ENCODE data around the gene IL1RAPL2.
"Not testable (repeated sequence)": the region's sequence is repeated elsewhere in the genome, so short reads cannot be mapped to it uniquely, and the experiment has no call there.

Gene IL1RAPL2

DNA sequence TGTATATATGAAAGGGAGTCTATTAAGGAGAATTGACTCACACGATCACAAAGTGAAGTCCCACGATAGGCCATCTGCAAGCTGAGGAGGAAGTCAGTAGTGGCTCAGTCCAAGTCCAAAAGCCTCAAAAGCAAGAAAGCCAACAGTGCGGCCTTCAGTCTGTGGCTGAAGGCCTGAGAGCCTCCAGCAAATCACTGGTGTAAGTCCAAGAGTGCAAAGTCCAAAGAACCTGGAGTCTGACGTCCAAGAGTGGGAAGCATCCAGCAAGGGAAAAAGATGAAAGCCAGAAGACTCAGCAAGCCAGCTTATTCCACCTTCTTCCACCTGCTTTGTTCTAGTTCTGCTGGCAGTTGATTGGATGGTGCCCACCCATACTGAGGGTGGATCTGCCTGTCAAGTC lies 104.1 kb downstream of the IL1RAPL2 start:
- DNase-seq (ENCODE audit: low spot score): no peak

DNA sequence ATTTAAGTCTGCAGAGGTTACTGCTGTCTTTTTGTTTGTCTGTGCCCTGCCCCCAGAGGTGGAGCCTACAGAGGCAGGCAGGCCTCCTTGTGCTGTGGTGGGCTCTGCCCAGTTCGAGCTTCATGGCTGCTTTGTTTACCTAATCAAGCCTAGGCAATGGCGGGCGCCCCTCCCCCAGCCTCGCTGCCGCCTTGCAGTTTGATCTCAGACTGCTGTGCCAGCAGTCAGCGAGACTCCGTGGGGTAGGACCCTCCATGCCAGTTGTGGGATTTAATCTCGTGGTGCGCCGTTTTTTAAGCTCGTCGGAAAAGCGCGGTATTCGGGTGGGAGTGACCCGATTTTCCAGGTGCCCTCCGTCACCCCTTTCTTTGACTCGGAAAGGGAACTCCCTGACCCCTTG lies 111.5 kb downstream of the IL1RAPL2 start:
- not testable (repeated sequence) for DNase-seq (ENCODE audit: low spot score)

DNA sequence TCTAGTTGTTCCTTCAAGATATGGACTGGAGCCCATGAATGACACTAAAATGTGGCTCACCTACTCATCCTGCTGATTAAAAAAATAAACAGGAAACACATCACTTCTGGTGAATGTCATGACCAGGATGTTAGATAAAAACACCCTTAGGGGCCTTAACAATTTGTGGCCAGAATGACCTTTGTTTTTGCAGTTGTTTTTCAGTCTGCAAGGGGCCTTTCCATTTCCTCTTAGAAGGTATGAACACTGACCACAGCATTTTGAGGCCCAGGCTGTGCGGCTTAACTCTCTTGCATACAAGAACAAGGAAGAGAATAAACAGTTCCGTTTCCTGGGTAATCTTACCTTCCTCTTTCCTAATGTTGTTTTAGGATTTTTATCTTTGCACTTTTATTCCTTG lies 113.2 kb downstream of the IL1RAPL2 start:
- no peak for DNase-seq (ENCODE audit: low spot score)

DNA sequence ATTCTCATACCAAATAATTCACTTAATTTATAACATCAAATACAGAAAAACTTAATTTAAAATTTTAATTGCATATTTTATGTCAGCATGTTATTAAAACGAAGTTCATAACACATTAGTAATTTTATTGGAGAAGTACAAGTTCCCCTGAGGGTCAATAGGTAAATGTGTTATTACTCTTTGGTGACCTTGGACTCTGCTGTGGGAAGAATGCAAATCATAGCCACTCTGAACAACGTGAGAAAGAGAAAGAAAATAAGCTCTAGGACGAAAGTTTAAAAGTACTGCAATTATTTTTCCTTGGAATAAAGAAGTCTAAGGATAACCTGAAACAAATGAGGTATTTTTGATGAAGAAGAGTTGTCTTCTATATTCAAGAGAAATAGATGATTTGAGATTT lies 115.2 kb downstream of the IL1RAPL2 start:
- DNase-seq (ENCODE audit: low spot score): no peak

DNA sequence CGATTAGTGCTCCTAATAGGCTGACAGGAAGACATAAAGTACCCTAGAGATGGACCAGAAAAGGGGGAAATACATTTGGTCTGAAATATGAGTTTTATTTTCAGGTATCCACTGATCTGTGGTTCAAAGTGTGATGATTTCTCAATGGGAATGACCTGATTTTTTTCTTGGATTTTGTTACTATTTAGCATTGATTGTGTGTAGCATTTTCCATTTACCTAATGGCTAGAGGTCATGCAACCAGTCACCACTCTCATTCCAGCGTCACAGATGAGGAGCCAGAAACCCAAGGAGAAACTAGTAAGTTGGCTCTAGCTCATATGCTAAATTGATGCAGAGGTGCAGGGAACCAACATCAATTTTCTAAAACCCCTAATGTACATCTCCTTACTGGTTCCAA lies 118.1 kb downstream of the IL1RAPL2 start:
- DNase-seq (ENCODE audit: low spot score): no peak

DNA sequence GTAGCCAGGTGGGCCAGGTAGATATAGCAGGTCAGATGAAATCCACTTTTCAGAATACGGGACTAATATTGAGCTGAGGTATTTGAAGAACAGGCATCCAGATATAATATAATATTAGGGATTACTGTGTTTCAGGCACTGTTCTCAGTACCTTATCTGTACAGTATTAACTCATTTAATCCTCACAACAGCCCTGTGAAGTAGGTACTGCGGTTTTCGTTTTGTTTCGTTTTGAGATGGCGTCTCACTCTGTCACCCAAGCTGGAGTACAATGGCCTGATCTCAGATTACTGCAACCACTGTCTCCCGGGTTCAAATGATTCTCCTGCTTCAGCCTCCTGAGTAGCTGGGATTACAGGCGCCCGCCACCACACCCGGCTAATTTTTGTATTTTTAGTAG lies 129.6 kb downstream of the IL1RAPL2 start:
- no peak for DNase-seq (ENCODE audit: low spot score)

DNA sequence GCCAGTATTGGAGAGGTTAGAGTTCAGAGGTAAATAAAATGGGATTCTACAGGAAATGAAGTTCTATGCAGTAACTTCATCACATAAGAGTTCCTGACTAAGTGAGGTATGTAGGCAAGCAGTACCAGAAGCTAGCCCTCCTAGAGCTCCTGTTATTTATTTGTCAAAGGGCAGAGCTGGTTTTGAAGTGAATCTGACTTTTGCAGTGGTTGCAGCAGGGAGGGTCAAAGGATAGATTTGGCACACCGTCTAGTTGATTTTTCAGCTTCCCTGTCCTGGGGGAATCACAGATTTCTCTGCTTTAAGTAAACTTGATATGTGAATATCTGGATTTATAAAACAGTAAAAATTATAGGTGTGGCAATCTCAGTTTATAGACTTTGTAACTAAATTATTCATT lies 130.7 kb downstream of the IL1RAPL2 start:
- no peak for DNase-seq (ENCODE audit: low spot score)

DNA sequence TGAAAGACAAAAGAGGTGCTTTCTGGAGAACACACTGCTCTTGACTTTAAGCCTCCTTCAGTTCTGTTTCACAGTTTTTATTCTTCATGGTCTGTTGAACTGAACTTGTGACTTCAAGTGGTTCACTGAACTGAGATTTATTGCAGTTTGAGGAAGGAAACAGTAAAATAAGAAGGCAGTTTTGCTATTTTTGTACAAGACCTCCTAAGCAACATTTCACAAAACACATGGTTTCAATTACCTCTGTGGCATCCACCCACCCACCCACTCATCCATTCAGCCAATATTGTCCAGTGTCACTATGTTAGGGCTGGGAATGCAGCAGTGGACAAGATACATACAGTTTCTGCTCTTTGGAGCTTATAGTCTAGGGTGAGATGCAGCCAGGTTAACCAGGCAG lies 131.3 kb downstream of the IL1RAPL2 start:
- no peak for DNase-seq (ENCODE audit: low spot score)

DNA sequence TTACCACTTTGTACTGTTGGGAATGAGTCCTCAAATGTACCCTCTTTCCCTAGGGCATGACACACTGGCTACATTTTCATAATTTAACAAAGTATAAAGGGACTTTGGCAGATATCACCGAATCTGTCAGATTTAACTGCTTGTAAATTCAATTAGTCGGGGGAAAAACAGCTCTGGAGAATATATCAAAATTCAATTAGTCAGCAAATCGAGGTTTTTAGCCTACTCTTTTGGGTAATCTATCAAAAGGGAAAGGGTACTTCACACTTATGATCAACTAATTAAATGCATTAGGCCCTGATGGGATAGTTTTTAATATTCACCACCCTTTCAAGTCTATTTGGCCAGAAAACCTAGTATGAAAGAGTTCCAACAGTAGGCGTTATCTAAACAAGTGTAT lies 141.0 kb downstream of the IL1RAPL2 start:
- DNase-seq (ENCODE audit: low spot score): no peak

DNA sequence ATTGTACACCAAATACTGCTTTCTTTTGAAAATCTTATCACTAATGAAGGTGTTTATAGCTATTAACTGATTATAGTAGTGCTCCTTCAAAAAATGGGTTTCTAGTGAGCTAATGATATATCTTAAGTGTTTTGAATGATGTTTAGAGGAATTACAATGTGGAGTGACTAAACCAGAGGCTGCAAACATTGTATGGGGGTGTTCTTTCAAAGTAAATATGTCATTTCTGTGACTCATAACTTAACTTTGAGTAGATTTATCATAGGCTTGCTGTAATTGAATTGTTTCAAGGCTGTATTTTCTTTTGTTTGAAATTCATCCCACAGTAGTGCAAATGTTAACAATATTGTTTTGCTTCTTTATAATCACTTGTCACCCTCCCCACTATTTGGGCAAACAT lies 141.6 kb downstream of the IL1RAPL2 start:
- DNase-seq (ENCODE audit: low spot score): no peak

DNA sequence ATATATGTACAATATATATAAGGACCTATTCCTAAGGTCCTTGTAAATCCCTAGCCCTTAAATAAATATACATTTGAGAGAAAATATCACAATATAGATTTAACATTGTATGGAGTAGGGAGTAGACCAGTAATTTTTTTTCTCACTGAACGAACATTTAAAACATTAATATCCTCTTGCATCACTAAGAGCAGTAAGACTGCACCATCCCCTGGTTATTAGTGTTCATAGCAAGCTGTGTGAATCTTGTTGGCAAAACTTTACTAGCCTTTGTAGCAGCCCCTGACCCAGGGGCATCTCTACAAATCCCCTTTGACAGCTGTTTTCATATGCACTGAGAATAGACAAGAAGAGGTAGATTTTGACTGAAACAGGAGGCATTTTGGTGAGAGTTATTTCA lies 146.5 kb downstream of the IL1RAPL2 start:
- DNase-seq (ENCODE audit: low spot score): no peak

DNA sequence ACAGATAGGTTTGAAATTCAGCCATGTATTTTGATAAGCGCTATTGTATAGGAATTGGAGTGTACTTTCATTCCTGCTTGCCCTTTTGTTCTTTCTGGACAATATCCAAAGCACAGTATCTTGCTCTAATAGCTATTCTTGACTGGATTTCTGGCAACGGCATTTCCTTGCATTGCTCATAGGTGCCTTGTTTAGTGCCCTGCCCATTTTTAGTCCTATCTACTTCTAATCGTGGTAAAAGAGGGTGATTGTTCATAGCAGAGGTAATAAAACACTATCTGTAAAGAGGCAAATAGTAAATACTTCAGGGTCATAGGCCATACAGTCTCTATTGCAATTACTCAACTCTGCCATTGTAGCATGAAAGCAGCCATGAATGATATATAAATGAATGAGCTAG lies 155.9 kb downstream of the IL1RAPL2 start:
- DNase-seq (ENCODE audit: low spot score): peak; percentile 2

DNA sequence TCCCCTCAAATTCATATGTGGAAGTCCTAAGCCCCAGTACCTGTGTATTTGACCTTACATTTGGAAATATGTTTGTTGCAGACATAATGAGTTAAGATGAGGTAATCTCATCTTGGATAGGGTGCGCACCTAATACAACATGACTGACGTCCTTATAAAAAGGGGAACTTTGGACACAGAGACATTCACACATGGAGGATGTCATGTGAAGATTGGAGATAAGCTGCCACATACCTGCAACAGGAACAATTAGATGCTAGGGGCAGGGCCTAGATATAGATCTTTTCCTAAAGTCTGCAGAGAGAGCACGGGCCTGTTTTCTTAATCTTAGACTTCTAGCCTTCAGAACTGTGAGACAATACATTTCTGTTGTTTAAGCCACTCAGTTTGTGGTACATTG lies 162.5 kb downstream of the IL1RAPL2 start:
- no peak for DNase-seq (ENCODE audit: low spot score)

DNA sequence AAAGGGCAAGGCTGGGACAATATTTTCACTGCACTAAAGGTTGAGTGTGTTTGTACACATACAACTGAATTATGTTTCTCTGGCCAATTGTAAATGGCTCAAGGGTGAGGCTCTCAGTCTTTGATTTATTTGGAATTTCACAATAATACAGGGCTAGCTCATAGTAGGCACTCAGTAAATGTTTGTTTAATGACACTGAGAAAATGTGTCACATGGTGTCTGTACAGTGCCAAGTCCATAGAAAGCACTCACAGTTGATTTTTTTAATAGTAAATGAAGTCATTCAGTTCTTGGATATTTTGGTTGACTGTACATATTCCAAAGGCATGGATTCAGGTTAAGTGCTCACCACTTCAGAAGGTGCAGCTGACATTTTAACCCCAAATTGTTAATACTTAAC lies 176.4 kb downstream of the IL1RAPL2 start:
- no peak for DNase-seq (ENCODE audit: low spot score)

DNA sequence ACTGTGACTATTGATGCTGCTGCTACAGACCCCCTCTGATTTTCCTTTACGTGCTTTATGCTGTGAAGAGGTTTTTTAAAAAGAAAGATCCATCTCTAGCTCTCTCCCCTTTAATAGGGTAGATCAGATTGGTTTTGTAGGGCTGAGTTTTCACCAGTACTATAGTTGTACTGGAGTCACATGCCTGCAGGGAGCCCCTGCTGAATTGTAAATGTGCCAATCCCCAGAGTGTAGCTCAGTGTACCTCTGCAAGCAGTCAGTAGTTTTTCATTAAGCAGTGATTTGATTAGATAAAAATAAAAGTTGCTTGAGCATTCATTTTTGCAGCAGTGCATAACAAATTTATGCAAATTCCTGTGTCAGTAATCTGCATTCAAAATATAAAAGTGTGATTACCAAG lies 179.2 kb downstream of the IL1RAPL2 start:
- DNase-seq (ENCODE audit: low spot score): no peak

DNA sequence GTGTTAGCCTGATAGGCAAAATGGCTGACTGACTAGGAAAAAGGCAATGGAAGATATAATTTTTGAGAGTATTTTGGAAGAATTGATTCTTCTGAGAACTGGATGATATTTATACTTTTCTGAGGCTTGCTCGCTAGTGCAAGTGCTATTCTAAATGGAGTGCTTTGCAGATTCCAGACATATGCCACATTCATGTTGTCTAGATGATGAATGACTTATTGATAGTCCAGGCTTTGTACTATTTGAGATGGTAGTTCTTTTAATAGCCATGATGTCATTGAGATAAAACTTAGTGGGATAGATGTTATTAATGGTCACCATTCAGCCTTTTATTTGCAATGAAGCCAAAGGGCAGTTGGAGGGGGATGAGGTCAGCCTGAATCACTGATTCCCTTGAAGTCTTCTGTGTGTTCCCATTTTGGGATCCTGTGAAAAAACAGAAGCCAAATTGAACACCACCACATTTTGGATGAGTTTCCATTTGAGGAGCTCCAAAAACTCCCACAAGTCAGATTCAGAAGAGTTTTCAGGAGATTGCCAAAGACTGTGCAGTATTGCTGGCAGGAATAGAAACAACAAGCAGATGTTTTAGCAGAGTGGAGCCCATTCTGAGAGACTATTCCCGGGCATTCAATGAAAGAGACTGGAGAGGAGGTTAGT lies 184.1 kb downstream of the IL1RAPL2 start:
- no peak for DNase-seq (ENCODE audit: low spot score)

DNA sequence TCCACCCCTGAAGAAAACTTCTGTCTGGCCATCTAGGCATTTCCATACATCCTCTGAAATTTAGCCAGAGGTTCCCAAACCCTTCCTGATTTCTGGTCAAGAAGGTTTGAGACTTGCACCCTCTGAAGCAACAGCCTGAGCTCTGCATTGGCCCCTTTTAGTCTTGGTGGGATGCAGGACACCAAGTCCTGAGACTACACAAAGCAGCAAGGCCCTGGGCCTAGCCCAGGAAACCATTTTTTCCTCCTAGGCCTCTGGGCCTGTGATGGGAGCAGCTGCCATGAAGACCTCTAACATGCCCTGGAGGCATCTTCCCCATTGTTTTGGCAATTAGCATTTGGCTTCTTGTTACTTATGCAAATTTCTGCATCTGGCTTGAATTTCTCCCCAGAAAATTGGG lies 196.6 kb downstream of the IL1RAPL2 start:
- DNase-seq (ENCODE audit: low spot score): no peak

DNA sequence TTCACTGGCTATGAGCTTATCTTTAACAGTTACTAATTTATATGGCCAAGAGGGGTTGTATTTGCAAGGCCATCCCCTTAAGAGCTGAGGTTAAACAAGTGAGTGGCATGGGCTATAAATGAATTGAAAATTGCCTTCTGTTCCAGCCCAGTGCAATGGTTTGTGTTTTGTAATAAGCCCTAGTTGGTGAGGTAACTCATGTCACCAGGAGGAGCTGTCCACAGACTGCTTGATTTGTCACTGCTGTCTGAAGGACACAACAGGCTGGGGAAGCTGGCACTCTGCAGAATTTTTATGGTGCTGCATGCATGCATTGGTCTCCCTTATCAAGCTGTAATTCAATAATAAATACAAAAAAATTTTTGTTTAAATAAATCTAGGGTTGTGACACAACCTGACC lies 223.8 kb downstream of the IL1RAPL2 start:
- DNase-seq (ENCODE audit: low spot score): no peak

DNA sequence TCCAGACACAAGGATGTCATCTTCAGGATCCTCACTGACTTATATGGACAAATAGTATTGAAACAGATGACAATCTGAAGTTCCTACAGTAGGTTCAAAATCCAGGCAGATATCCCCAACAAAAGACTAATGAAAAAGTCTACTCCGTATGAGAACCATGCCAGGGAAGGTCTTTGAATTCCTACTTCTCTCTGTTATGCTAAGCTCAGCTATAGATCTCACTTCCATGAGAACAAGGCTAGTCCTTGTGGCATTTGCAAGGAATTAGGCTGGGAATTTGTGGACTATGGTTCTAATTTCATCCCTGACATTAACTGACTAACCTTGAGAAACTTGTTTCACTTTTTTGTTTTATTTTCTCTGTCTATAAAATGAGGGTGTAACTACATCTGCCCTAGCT lies 229.8 kb downstream of the IL1RAPL2 start:
- DNase-seq (ENCODE audit: low spot score): no peak

DNA sequence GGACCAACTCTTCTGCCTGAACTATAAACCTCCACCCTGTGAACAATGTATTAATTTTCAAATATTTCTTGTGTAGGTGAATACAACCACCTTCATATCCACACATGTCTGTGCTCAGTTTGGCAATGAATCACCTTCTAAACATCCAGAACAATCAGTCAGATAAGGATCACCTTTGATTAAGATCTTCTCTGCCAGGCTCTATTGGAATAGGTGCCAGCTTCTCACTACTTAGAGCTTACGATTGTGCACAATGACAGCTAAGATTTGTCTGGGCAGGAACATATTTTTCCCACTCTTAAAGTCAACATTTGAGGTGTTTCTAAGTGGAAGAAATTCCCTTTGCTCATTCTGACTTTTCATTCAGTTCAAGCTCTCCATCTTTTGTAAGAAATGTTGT lies 237.2 kb downstream of the IL1RAPL2 start:
- DNase-seq (ENCODE audit: low spot score): no peak

DNA sequence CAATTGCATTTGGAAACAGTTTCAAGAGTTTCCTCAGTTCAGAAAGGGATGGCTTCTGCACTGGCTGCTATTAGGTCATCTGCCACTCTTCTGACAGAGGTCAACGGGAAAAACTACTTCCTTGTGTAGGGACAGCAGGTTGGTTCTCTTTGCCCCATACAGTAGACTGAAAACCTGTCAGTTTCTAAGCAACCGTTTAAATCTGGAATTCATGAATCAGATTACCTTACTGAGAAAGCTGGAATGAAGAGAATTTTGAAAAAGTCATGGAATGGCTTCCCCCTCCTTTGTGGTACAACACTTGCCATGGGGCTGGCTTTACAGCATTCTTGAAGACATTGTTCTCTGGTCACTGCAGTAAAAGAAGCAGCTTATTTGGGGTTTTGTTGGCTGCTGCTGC lies 240.3 kb downstream of the IL1RAPL2 start:
- no peak for DNase-seq (ENCODE audit: low spot score)

DNA sequence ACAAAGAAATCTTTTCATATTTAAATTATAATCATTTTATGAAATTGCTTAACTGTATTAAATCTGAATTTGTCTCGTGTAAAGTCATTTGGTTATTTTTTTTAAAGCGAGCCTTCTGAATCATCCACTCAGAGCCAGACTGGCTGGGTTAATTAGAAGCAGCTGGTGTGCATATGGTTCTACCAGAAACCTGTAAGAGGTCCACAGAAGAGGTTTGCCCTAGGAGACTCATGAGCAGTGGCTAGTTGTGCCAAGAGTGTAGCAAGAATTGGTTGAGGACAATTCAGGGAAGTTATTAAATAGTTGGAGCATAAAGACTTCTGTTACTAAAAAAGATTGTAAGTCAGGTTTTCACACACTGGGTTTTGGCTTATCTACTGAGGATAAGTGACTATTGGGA lies 267.4 kb downstream of the IL1RAPL2 start:
- DNase-seq (ENCODE audit: low spot score): no peak

DNA sequence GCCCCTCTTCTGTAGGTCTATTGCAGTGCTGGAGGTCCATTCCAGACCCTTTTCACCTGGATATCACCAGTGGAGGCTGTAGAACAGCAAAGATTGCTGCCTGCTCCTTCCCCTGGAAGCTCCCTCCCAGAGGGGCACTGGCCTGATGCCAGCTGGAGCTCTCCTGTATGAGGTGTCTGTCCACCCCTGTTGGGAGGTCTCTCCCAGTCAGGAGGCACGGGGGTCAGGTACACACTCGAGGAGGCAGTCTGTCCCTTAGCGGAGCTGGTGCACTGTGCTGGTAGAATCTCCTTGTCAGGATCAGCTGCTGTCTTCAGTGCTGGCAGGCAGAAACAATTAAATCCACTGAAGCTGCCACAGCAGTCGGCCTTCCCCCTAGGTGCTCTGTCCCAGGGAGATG lies 276.6 kb downstream of the IL1RAPL2 start:
- DNase-seq (ENCODE audit: low spot score): no peak

DNA sequence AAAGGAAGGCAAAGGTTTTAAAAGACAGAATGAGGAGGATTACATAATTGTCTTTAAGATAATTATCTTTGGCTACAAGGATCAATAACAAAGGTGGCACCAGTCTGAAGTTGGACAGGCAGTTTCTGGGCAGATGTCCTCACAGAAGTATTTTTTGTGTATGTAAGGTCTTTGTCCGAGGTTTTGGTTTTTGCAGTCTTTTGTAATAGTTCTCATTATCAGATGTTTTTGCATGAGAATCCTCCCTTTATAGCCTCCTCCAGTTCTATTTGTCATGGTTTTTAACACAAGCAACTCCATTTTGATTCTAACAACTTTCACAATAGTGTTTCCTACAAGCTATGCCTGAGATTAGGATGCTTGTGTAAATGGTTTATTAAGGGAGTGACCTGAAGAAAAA lies 286.2 kb downstream of the IL1RAPL2 start:
- no peak for DNase-seq (ENCODE audit: low spot score)

DNA sequence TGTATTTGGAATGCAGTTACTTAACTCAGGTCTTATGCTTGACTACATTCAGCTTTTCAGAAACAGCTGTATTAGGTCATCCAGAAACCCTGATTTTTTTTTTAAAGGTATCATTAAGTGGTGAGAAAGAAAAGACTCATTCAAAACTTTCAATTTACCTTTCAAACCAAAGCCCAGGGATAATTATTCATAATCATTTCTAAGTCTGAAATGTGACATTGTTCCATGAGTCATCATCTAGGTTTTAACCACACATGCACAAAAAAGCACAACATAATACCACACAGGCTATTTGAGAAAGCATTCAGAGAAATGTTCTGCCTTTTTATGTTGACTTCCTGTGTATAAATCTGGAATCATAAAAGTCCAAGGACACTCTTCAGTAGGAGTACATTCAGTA lies 288.2 kb downstream of the IL1RAPL2 start:
- DNase-seq (ENCODE audit: low spot score): no peak
